NCI-H146 (cell line): Measurements from ENCODE around the gene CACNG1.
A peak's percentile ranks its signal among the peaks of the same experiment; 100 is the strongest.
"Not testable (repeated sequence)": the region's sequence is repeated elsewhere in the genome, so short reads cannot be mapped to it uniquely, and the experiment has no call there.

ENCODE experiments used
- DNase-seq: peaks from one replicate; lab custom pipeline; 2025; lab: John Stamatoyannopoulos, UW

Gene CACNG1

DNA sequence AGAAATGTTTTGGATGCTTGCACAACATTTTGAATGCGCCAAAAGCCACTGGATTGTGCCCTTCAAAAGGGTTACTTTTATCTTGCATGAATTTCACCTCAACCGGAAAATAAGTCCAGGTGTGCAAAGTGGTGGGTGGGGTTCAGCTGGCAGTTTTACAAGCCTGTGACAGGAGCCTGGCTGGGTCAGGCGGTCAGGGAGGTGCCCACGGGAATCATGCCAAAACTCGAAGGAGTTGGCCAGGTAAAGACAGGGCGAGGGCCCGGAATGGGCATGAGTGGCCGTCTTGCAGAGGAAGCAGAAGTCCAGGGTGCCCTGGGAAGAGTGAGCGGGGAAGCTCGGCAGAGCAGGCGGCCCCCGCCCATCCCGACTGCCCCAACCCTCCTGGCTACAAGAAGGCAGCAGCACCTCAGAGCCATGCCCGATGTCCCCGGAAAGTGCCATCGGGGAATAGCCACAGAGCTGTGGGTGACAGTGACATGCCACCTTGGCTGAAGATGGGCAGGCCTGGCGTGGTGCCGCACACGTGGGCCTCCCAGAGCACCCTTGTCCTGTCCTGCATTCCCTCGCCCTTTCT, 19.1 kb upstream of the CACNG1 start:
- DNase-seq: no peak

DNA sequence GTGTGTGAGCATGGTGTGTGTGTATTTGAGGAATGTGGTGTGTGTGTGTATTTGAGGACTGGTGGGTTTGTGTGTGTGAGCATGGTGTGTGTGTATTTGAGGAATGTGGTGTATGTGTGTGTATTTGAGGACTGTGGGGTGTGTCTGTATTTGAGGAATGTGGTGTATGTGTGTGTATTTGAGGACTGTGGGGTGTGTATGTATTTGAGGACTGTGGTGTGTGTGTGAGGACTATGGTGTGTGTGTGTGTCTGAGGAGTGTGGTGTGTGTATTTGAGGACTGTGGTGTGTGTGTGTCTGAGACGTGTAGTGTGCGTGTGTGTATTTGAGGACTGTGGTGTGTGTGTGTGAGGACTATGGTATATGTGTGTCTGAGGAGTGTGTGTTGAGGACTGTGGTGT, 18.0 kb upstream of the CACNG1 start:
- no peak for DNase-seq

DNA sequence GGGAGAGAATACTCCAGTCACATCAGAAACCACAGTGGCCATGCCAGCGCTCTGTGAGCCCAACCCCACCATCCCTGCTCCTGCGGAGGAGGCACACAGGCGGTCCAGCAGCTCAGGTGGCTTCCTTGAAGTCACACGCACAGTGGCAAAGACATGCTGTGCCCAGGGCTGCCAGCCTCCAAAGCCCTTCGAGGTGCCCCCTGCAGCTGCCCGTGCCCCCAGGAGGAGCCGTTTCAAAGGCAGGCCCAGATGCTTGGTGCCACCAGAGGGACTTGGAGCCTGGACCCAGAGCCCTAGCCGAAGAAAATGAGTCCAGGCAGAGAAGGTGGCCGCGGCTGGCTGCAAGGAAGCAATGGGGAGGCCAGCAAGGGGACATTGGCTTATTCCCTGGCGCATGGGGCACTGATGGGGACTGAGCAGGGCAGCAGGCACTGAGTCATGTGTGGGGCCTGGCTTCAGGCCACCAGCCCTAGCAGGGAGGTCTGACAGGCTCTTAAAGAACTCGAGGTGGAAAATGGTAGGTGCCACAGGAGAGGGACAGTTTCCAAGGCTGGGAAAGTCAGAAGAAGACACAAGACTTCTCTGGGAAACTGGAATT, 17.2 kb upstream of the CACNG1 start:
- no peak for DNase-seq

GRCh38 chr17:67030641-67031040, 13.7 kb upstream of the CACNG1 start:
- DNase-seq: no peak

DNA sequence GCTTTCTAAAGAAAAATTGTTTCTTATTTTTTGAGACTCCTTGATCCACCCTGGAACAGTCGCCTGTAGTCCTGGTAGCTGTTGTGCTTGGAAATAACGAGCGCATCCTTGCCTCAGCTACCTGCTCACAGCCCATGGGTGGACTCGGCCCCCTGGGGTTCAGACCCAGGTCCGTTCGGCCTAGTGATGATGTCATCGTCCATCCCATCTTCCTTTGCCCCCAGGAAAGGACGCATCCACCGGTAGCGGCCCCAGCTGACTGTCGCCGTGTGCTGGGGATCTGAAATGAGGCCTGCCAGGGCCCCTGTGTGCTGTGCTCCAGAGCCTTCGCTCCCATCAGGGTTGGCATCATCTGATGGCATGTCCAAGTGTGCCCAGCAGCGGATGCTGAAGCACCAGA, 12.0 kb upstream of the CACNG1 start:
- no peak for DNase-seq

DNA sequence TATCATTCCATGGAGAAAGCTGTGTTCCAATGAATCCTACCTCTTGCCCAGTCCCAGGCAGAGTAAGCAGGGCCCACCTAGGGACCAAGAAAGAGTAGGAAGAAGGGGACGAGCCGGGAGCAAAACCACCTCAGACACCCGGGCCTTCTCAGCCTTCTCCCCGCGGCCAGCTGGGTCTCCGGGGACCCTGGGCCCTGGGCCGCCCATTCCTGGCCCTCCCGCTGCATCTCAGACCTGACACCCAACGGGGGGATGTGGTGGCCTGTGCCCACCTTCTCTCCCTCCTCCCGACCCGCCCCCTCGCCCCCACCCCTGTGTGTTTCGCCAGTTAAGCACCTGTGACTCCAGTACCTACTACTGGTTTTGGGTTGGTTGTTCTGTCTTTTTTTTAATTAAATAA, 11.4 kb upstream of the CACNG1 start:
- DNase-seq: no peak

- DNase-seq: no peak
These were observed 10.7 kb upstream of the CACNG1 start for GRCh38 chr17:67033613-67034012.

- DNase-seq: no peak
These were observed 8.9 kb upstream of the CACNG1 start for GRCh38 chr17:67035131-67036083.

- DNase-seq: no peak
These were observed 5.4 kb upstream of the CACNG1 start for GRCh38 chr17:67038861-67039365.

DNA sequence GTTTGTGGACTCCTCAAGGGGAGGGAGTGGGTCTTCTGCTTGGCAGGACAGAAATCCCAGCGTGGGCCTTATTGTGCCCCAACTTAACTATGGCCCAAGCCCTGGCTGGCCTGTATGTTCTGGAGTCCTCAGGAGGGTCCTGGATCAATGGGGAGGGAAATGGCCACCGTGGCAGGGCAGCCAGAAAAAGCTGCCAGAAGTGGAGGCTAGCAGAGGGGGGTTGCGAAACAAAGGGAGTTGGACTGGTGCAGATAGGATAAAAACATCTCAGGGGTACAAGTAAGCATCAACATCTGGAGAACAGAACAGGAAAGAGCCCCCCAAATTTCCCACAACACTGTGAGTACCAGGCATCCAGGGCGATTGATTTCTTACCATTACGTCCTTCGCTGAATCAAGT, 3.7 kb upstream of the CACNG1 start:
- no peak for DNase-seq

DNA sequence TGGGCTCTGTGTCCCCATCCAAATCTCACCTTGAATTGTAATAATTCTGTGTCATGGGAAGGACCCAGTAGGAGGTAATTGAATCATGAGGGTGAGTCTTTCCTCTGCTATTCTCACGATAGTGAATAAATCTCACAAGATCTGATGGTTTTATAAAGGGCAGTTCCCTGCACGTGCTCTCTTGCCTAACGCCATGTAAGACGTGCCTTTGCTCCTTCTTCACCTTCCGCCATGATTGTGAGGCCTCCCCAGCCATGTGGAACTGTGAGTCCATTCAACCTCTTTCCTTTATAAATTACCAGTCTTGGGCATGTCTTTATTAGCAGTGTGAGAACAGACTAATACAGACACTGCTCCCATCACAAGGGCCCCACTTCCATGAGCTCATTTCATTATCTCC, 3.2 kb upstream of the CACNG1 start:
- DNase-seq: not testable (repeated sequence)

DNA sequence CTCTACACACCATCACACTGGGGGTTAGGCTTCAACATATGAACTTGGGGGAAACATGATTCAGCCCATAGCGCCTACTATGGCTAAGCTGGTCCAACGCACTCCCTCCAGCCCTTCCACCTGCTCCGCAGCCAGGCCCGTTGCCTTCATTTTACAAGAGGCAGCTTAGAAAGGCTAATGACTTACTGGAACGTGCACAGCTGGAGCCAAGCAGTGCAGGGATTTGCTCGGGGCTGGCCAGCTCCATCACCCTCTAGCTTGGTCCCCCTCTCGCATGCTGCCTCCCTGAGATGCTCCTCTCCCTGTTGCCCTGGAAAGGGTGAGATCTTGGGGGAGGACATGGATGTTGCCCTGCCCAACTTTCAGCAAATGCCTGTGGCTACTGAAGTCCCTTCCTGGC, 2.8 kb upstream of the CACNG1 start:
- peak; percentile 71 for DNase-seq

DNA sequence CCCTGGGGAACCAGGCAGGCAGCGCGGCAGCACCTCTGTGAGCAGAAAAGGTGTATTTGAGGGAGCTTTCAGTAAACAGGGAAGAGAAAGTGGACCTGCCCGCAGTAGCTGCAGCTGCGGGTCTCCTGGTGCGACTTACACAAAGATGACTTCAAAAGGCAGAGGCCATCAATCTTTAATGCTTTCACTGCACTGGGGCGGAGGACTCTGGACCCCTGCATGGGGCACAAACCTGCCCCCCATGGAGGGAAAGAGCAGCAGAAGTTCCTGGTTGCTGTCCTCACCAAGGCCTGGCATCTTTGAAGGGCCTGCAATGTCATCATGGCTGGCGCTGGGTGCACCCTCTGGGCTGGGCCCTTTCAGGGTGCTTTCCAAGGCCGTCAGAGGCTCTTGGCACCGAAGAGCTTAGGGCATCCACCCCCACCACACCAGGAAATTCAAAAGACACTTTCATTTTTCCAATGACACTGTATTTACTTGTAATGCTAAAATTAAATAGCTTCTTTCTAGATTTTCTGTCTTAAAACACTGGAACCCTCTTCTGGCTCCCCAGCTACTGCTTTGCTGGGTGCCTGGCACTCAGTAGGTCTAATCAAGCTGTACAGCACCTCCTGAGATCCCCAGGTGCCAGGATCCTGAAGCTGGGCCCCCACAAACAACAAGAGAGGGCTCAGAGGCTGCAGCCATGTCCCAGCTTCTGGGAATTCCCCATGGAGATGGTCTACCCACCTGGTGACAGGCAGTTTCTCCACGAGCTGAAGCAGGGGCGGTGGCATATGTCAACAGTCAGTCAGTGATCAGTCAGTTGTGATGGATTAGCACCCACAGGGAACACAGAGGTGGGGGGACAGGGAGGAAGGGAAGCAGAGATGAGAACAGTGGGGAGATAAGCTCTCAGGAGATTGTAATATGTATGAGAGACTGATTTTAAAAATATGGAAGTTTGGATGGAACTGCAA, 2.1 kb upstream of the CACNG1 start:
- DNase-seq: peak; percentile 74

- DNase-seq: peak; percentile 66
These were observed 1.1 kb upstream of the CACNG1 start for GRCh38 chr17:67043283-67043682.

DNA sequence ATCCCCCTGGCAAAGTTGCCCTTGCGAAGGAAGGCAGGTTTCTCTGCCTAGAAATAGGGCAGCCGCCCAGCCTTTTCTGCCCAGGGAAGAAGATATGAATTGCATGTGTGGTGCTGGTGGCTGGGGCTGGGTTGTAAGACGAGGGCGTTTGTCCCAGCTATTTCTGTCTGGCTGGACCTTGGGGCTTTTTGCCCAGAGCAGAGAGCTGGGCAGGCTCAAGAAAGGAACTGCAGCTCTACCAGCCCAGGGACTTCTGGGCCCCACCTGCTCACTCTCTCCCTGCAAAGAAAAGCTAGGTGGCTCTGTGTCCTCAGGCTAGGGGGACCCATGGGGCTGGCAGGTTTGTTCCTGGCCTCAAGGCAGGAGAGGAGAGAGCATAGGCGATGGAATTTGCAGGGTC, 586 bp downstream of the CACNG1 start:
- DNase-seq: peak; percentile 6

DNA sequence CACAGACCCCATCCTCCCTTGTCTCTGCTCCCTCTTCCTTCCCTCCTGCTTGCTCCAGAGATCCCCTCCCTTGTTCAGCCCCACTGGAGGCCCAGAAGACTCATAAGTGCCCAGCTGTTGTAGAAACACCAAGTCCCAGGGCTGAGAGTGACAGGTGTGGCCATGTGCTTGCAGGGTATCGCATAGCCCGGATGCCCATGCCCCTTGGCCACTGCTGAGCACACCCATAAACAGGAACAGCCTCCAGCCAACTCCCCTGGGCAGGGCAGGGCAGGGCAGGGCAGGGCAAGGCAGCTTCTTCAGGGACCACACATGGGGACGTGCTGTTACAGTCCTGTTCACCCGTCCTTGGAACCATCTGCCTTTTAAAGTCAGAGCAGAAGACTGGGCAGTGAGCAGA, 2.0 kb downstream of the CACNG1 start:
- no peak for DNase-seq

GRCh38 chr17:67047382-67047781, 3.0 kb downstream of the CACNG1 start:
- DNase-seq: peak; percentile 77

DNA sequence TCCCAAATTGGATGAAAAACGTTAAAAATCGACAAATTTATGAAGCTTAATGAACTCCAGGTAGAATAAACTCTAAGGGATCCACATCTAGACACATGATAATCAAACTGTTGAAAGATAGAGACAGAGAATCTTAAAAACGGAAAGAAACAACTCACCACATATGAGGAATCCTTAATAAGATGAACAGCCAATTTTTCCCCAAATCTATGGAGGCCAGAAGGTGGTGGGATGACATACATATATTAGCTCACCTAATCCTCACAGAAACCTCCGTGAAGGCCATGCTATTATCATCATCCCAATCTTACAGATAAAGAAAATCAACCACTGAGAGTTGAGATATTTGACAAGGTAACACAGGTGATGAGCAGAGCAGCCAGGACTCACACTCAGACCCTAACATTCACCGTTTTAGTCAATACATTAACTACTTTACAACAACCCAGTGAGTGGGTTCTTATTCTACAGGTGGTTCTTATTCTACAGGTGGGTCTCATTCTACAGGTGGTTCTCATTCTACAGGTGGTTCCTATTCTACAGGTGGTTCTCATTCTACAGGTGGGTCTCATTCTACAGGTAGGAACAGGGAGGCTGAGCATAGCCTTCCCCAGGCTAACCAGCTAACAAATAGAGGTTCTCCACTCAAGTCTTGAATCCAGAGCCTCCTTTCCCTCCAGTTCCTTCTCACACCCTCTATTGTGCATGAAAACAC, 4.8 kb downstream of the CACNG1 start:
- DNase-seq: no peak

- DNase-seq: no peak
These were observed 5.7 kb downstream of the CACNG1 start for GRCh38 chr17:67050066-67050465.

- DNase-seq: no peak
These were observed 6.3 kb downstream of the CACNG1 start for GRCh38 chr17:67050471-67051154.

GRCh38 chr17:67051155-67051538, 6.8 kb downstream of the CACNG1 start:
- no peak for DNase-seq
